ENCODE results near the gene ABCC6. TPM values are rescaled to one million over a fixed set of nuclear protein-coding genes. Genes with fewer than 3 reads are reported as not detected.

ABCC6 gene
- total and polyA plus RNA-seq, 8 donors = 10.8 to 30.6 (median 15.7) TPM

GRCh38 chr16:16172991-16173390 lies 50.3 kb downstream of the ABCC6 start:
- Histone ChIP-seq H3K36me3 (peaks cover 0 to 48% (median 5%) of the 10 kb centered on the region in 3 donors), H3K27me3 (no peaks in the 10 kb centered on the region), H3K9me3 (no peaks in the 10 kb centered on the region), H3K4me3 (no peak overlapping the region), H3K27ac (no peak overlapping the region), H3K4me1 (no peaks in the 10 kb centered on the region)
- no peak for ATAC-seq
- FAIRE-seq = no peak
- intact Hi-C loops (cut with DNase I) = no loop called here
- 87 to 94% methylated on average over 4 of the region's 4 CpGs for WGBS, 2 donors
- DNase-seq = no peak
- TF ChIP-seq CTCF (IDR thresholded peaks at IDR 0.05) = no peak

GRCh38 chr16:16171332-16171919 lies 51.9 kb downstream of the ABCC6 start:
- intact Hi-C loops (cut with DNase I) = no loop called here

GRCh38 chr16:16169615-16170014 lies 53.7 kb downstream of the ABCC6 start:
- no peak overlapping the region for H3K27ac ChIP-seq
- DNase-seq = no peak
- intact Hi-C loops (cut with DNase I) = no loop called here
- H3K9me3 ChIP-seq = no peaks in the 10 kb centered on the region
- no peak for ATAC-seq
- no peak overlapping the region for H3K4me3 ChIP-seq
- FAIRE-seq = no peak
- 95 to 97% methylated on average over 12 to 15 of the region's 15 CpGs for WGBS, 2 donors
- H3K36me3 ChIP-seq = peaks cover 0 to 46% (median 0%) of the 10 kb centered on the region in 3 donors
- no peak for TF ChIP-seq CTCF (IDR thresholded peaks at IDR 0.05)
- no peaks in the 10 kb centered on the region for H3K4me1 ChIP-seq
- no peaks in the 10 kb centered on the region for H3K27me3 ChIP-seq

More at GRCh38 chr16:16171332-16171919, 51.9 kb downstream of the ABCC6 start:
- peaks cover 0 to 48% (median 5%) of the 10 kb centered on the region in 3 donors for H3K36me3 ChIP-seq
- no peaks in the 10 kb centered on the region for H3K4me1 ChIP-seq
- 92 to 93% methylated on average over 4 of the region's 4 CpGs for WGBS, 2 donors
- no peak for TF ChIP-seq CTCF (IDR thresholded peaks at IDR 0.05)
- FAIRE-seq (no peak), DNase-seq (no peak), ATAC-seq (no peak)
- H3K27me3 ChIP-seq = no peaks in the 10 kb centered on the region
- H3K27ac ChIP-seq = no peak overlapping the region
- no peak overlapping the region for H3K4me3 ChIP-seq
- no peaks in the 10 kb centered on the region for H3K9me3 ChIP-seq

- intact Hi-C loops (cut with DNase I) = no loop called here
- Histone ChIP-seq H3K4me1 (no peaks in the 10 kb centered on the region), H3K9me3 (no peaks in the 10 kb centered on the region), H3K36me3 (peaks cover 0 to 46% (median 0%) of the 10 kb centered on the region in 3 donors), H3K27me3 (no peaks in the 10 kb centered on the region), H3K4me3 (no peak overlapping the region), H3K27ac (no peak overlapping the region)
- no peak for TF ChIP-seq CTCF (IDR thresholded peaks at IDR 0.05)
- FAIRE-seq (no peak), DNase-seq (no peak), ATAC-seq (no peak)
- 89 to 90% methylated on average over 14 of the region's 14 CpGs for WGBS, 2 donors
Observed at GRCh38 chr16:16168431-16168830, 54.9 kb downstream of the ABCC6 start.

- no peak overlapping the region for H3K27ac ChIP-seq
- TF ChIP-seq CTCF (IDR thresholded peaks at IDR 0.05) = no peak
- intact Hi-C loops (cut with DNase I) = no loop called here
- H3K4me3 ChIP-seq = no peak overlapping the region
- 83 to 87% methylated on average over 11 of the region's 11 CpGs for WGBS, 2 donors
- H3K27me3 ChIP-seq = no peaks in the 10 kb centered on the region
- H3K36me3 ChIP-seq = peaks cover 0 to 46% (median 0%) of the 10 kb centered on the region in 3 donors
- FAIRE-seq = no peak
- H3K9me3 ChIP-seq = no peaks in the 10 kb centered on the region
- no peak for ATAC-seq
- DNase-seq = no peak
- H3K4me1 ChIP-seq = no peaks in the 10 kb centered on the region
Observed at GRCh38 chr16:16167927-16168326, 55.4 kb downstream of the ABCC6 start.

Measured in pancreas (tissue), 10 donors.